Measurements from ENCODE around the gene RHCG. TPM values are rescaled to one million over a fixed set of nuclear protein-coding genes. Genes with fewer than 3 reads are reported as not detected.

RHCG gene
- total RNA-seq, 4 donors from 2014 or later: 4.8 TPM; not detected in 3

GRCh38 chr15:89500397-89501270 is 4.3 kb upstream of the RHCG start:
- Histone ChIP-seq H3K27me3 (peaks cover 0 to 57% of the 10 kb centered on the region in 2 donors), H3K36me3 (no peaks in the 10 kb centered on the region), H3K4me3 (no peak overlapping the region), H3K9me3 (no peaks in the 10 kb centered on the region), H3K27ac (no peak overlapping the region), H3K4me1 (peaks cover 0 to 9% (median 2%) of the 10 kb centered on the region in 4 donors)
- WGBS, 2 donors: 80 to 83% methylated on average over 10 of the region's 10 CpGs
- no peak for TF ChIP-seq EP300 (IDR thresholded peaks at IDR 0.05)
- no peak for TF ChIP-seq CTCF (IDR thresholded peaks at IDR 0.05)
- TF ChIP-seq POLR2A (IDR thresholded peaks at IDR 0.05): no peak
- no peak for DNase-seq (ENCODE audit: low spot score in 2 of 2)

- Histone ChIP-seq H3K27me3 (peaks cover 0 to 72% of the 10 kb centered on the region in 2 donors), H3K27ac (no peak overlapping the region), H3K36me3 (no peaks in the 10 kb centered on the region), H3K4me1 (peaks cover 0 to 9% (median 2%) of the 10 kb centered on the region in 4 donors), H3K4me3 (no peak overlapping the region), H3K9me3 (no peaks in the 10 kb centered on the region)
- 78 to 82% methylated on average over 8 of the region's 8 CpGs for WGBS, 2 donors
- no peak for DNase-seq (ENCODE audit: low spot score in 2 of 2)
- TF ChIP-seq POLR2A (IDR thresholded peaks at IDR 0.05): no peak
- no peak for TF ChIP-seq EP300 (IDR thresholded peaks at IDR 0.05)
- TF ChIP-seq CTCF (IDR thresholded peaks at IDR 0.05): no peak
Measured at GRCh38 chr15:89499156-89499555, 2.8 kb upstream of the RHCG start.

- peaks cover 0 to 78% of the 10 kb centered on the region in 2 donors for H3K27me3 ChIP-seq
- TF ChIP-seq POLR2A (IDR thresholded peaks at IDR 0.05): no peak
- TF ChIP-seq EP300 (IDR thresholded peaks at IDR 0.05): no peak
- no peak for TF ChIP-seq CTCF (IDR thresholded peaks at IDR 0.05)
- peaks cover 0 to 9% (median 2%) of the 10 kb centered on the region in 4 donors for H3K4me1 ChIP-seq
- H3K4me3 ChIP-seq: no peak overlapping the region
- 85 to 88% methylated on average over 2 of the region's 2 CpGs for WGBS, 2 donors
- no peaks in the 10 kb centered on the region for H3K9me3 ChIP-seq
- no peaks in the 10 kb centered on the region for H3K36me3 ChIP-seq
- H3K27ac ChIP-seq: no peak overlapping the region
- no peak for DNase-seq (ENCODE audit: low spot score in 2 of 2)
Measured at GRCh38 chr15:89498574-89498906, 2.2 kb upstream of the RHCG start.

GRCh38 chr15:89497231-89497630 is 848 bp upstream of the RHCG start:
- Histone ChIP-seq H3K36me3 (no peaks in the 10 kb centered on the region), H3K4me1 (peaks cover 0 to 9% (median 2%) of the 10 kb centered on the region in 4 donors), H3K4me3 (no peak overlapping the region), H3K9me3 (no peaks in the 10 kb centered on the region), H3K27ac (no peak overlapping the region), H3K27me3 (peaks cover 0 to 85% of the 10 kb centered on the region in 2 donors)
- no peak for DNase-seq (ENCODE audit: low spot score in 2 of 2)
- WGBS, 2 donors: 49 to 59% methylated on average over 1 of the region's 1 CpG
- TF ChIP-seq EP300 (IDR thresholded peaks at IDR 0.05) (no peak), POLR2A (IDR thresholded peaks at IDR 0.05) (no peak), CTCF (IDR thresholded peaks at IDR 0.05) (no peak)

- no peaks in the 10 kb centered on the region for H3K9me3 ChIP-seq
- TF ChIP-seq CTCF (IDR thresholded peaks at IDR 0.05): no peak
- TF ChIP-seq EP300 (IDR thresholded peaks at IDR 0.05): no peak
- no peak for TF ChIP-seq POLR2A (IDR thresholded peaks at IDR 0.05)
- H3K4me3 ChIP-seq: no peak overlapping the region
- H3K27ac ChIP-seq: no peak overlapping the region
- peaks cover 0 to 92% of the 10 kb centered on the region in 2 donors for H3K27me3 ChIP-seq
- peaks cover 0 to 9% (median 2%) of the 10 kb centered on the region in 4 donors for H3K4me1 ChIP-seq
- WGBS, 2 donors: 72 to 80% methylated on average over 8 to 10 of the region's 10 CpGs
- no peaks in the 10 kb centered on the region for H3K36me3 ChIP-seq
- no peak for DNase-seq (ENCODE audit: low spot score in 2 of 2)
Measured at GRCh38 chr15:89495638-89496145, 691 bp downstream of the RHCG start.

Data from tibial nerve (tissue), 4 donors.